ENCODE measurements around the gene THTPA. TPM values are rescaled to one million over a fixed set of nuclear protein-coding genes. Genes with fewer than 3 reads are reported as not detected.

Gene THTPA
- total and polyA plus RNA-seq, 2 of the 13 experiments (the other 11 are each of a cell fraction or from before 2014, with no cell fraction given): 7.4 to 8.7 TPM

GRCh38 chr14:23602181-23603095, 46.4 kb downstream of the THTPA start (continued):
- TF ChIP-seq ZNF737 (CRISPR knock-in tag; IDR thresholded peaks at IDR 0.05; ENCODE audit: borderline replicate concordance) (no peak), ZNF672 (CRISPR knock-in tag; IDR thresholded peaks at IDR 0.05) (no peak), MLX (CRISPR knock-in tag; IDR thresholded peaks at IDR 0.05) (peak; percentile 79), SALL1 (CRISPR knock-in tag; IDR thresholded peaks at IDR 0.05) (peak; percentile 97), ZBTB8A (CRISPR knock-in tag; IDR thresholded peaks at IDR 0.05; ENCODE audit: borderline replicate concordance, low read depth) (no peak), MXD3 (CRISPR knock-in tag; IDR thresholded peaks at IDR 0.05) (peak; percentile 5; the same call in 1 of the 2 replicates), FOSL2 (CRISPR knock-in tag; IDR thresholded peaks at IDR 0.05) (peak; percentile 99), NR0B2 (CRISPR knock-in tag; IDR thresholded peaks at IDR 0.05) (no peak; the same call in 1 of the 2 replicates), ZNF441 (CRISPR knock-in tag; IDR thresholded peaks at IDR 0.05; ENCODE audit: borderline replicate concordance) (peak; percentile 19; the same call in 1 of the 2 replicates), ZNF180 (CRISPR knock-in tag; IDR thresholded peaks at IDR 0.05; ENCODE audit: borderline replicate concordance, low read depth) (no peak), RARG (CRISPR knock-in tag; IDR thresholded peaks at IDR 0.05; ENCODE audit: low read depth) (no peak), AHR (CRISPR knock-in tag; IDR thresholded peaks at IDR 0.05) (no peak), ZNF577 (CRISPR knock-in tag; IDR thresholded peaks at IDR 0.05; ENCODE audit: borderline replicate concordance, low read depth) (0 out of 2 replicates have a peak, but pooled peaks have one; percentile 24), SUZ12 (IDR thresholded peaks at IDR 0.05; ENCODE audit: low read depth, low read length) (no peak), ZNF746 (CRISPR knock-in tag; IDR thresholded peaks at IDR 0.05) (peak; percentile 47; the same call in 1 of the 2 replicates), ARID4A (CRISPR knock-in tag; IDR thresholded peaks at IDR 0.05; ENCODE audit: borderline replicate concordance) (no peak; the same call in 1 of the 2 replicates), ZBTB43 (CRISPR knock-in tag; conservative IDR thresholded peaks at IDR 0.05) (peak; percentile 89), RFXAP (CRISPR knock-in tag; IDR thresholded peaks at IDR 0.05; ENCODE audit: borderline replicate concordance) (peak; percentile 47; the same call in 1 of the 2 replicates), CREB1 (IDR thresholded peaks at IDR 0.05) (peak; percentile 56), CREB1 (CRISPR knock-in tag; IDR thresholded peaks at IDR 0.05) (no peak), ZBTB7A (CRISPR knock-in tag; IDR thresholded peaks at IDR 0.05) (no peak; the same call in 1 of the 2 replicates), ZNF337 (CRISPR knock-in tag; IDR thresholded peaks at IDR 0.05; ENCODE audit: borderline replicate concordance, low read depth) (no peak)

Measured in HepG2 (cell line).